CD14-positive monocyte (primary cell): ENCODE measurements around the gene SH3PXD2A. TPM values are rescaled to one million over a fixed set of nuclear protein-coding genes. Genes with fewer than 3 reads are reported as not detected.

ENCODE experiments used
- DNase-seq, 3 donors: peaks; one replicate each; pipeline ENCODE4 v3.0.0-alpha.2; 2011 to 2022
- H2AFZ ChIP-seq: 2 replicates; pipeline ENCODE4 v1.6.0; 2012; ENCODE audit warnings: mild to moderate bottlenecking, low read depth, low read length, inconsistent platforms; ENCODE audit not compliant: insufficient read depth, poor library complexity, severe bottlenecking
- H3K27ac ChIP-seq, 2 donors: 1 replicate in 1 of 2; 2 replicates in 1 of 2; pipeline ENCODE4 v1.5.1; 2012 to 2013; ENCODE audit warnings: low read length in 2 of 2, control low read depth in 1 of 2, inconsistent platforms in 1 of 2, low read depth in 1 of 2, mild to moderate bottlenecking in 1 of 2
- H3K27me3 ChIP-seq, 2 donors: one replicate each; pipeline versions ENCODE4 v1.6.0 to v1.6.1; 2011 to 2013; ENCODE audit warnings: low read length in 2 of 2; ENCODE audit not compliant: control insufficient read depth in 2 of 2, insufficient read depth in 2 of 2
- H3K36me3 ChIP-seq, 2 donors: replicated peaks in 1 of 2; 1 replicate in 1 of 2; 2 replicates in 1 of 2; pipeline versions ENCODE4 v1.5.1 to v1.6.1; 2012 to 2013; ENCODE audit warnings: low read length in 2 of 2, control low read depth in 1 of 2, inconsistent platforms in 1 of 2, mild to moderate bottlenecking in 1 of 2; ENCODE audit not compliant: insufficient read depth in 2 of 2, control insufficient read depth in 1 of 2
- H3K4me1 ChIP-seq, 2 donors: 1 replicate in 1 of 2; 2 replicates in 1 of 2; pipeline versions ENCODE4 v1.5.1 to v1.6.1; 2012 to 2013; ENCODE audit warnings: low read length in 2 of 2, control low read depth in 1 of 2, inconsistent platforms in 1 of 2, mild to moderate bottlenecking in 1 of 2, moderate library complexity in 1 of 2; ENCODE audit not compliant: insufficient read depth in 2 of 2, control insufficient read depth in 1 of 2
- H3K4me2 ChIP-seq: replicated peaks from 2 replicates; pipeline ENCODE3; 2012; ENCODE audit warnings: low read length, moderate library complexity, mild to moderate bottlenecking; ENCODE audit not compliant: poor library complexity, severe bottlenecking; ENCODE audit errors: extremely low read depth
- H3K4me3 ChIP-seq, 3 experiments: fragments of 200-600 bp in 1 of 3; sonication (generic) in 1 of 3; replicated peaks in 1 of 3; 1 replicate in 2 of 3; 2 replicates in 1 of 3; pipeline ENCODE4 v1.5.1; 2011 to 2013; ENCODE audit warnings: low read length in 3 of 3, mild to moderate bottlenecking in 3 of 3, control low read depth in 2 of 3, low read depth in 2 of 3, inconsistent platforms in 1 of 3, moderate library complexity in 1 of 3
- H3K79me2 ChIP-seq: 2 replicates; pipeline ENCODE4 v1.6.0; 2012; ENCODE audit warnings: mild to moderate bottlenecking, control low read depth, inconsistent platforms, low read length, moderate library complexity; ENCODE audit not compliant: insufficient read depth
- H3K9ac ChIP-seq: 2 replicates; pipeline ENCODE4 v1.6.0; 2017; ENCODE audit warnings: low read length, mild to moderate bottlenecking; ENCODE audit not compliant: insufficient read depth, poor library complexity, severe bottlenecking
- H3K9me3 ChIP-seq, 2 donors: replicated peaks in 1 of 2; 1 replicate in 1 of 2; 2 replicates in 1 of 2; pipeline versions ENCODE4 v1.5.1 to v1.6.1; 2012 to 2013; ENCODE audit warnings: low read length in 2 of 2, control low read depth in 1 of 2; ENCODE audit not compliant: control insufficient read depth in 1 of 2, insufficient read depth in 1 of 2
- H4K20me1 ChIP-seq: 2 replicates; pipeline ENCODE4 v1.6.0; 2012; ENCODE audit warnings: mild to moderate bottlenecking, low read length, control low read depth, moderate library complexity; ENCODE audit not compliant: insufficient read depth
- H3K27ac Mint-ChIP-seq, 7 donors: one replicate each; pipeline ENCODE4 v1.8.0; 2020; ENCODE audit warnings: mild to moderate bottlenecking in 7 of 7, mixed read lengths in 7 of 7, moderate library complexity in 6 of 7, inconsistent platforms in 2 of 7
- H3K27me3 Mint-ChIP-seq, 3 donors: one replicate each; pipeline ENCODE4 v1.8.0; 2021 to 2022; ENCODE audit warnings: low read depth in 3 of 3, mild to moderate bottlenecking in 3 of 3, mixed read lengths in 3 of 3, moderate library complexity in 3 of 3, inconsistent platforms in 1 of 3
- H3K36me3 Mint-ChIP-seq, 2 donors: one replicate each; pipeline ENCODE4 v1.8.0; 2020; ENCODE audit warnings: mixed read lengths in 2 of 2, inconsistent platforms in 1 of 2, mild to moderate bottlenecking in 1 of 2
- H3K4me1 Mint-ChIP-seq: one replicate; pipeline ENCODE4 v1.8.0; 2020; ENCODE audit warnings: mild to moderate bottlenecking, mixed read lengths
- H3K4me3 Mint-ChIP-seq, 2 donors: one replicate each; pipeline ENCODE4 v1.8.0; 2020; ENCODE audit warnings: mild to moderate bottlenecking in 2 of 2, mixed read lengths in 2 of 2, moderate library complexity in 1 of 2
- H3K9me3 Mint-ChIP-seq, 7 donors: one replicate each; pipeline ENCODE4 v1.8.0; 2020 to 2022; ENCODE audit warnings: mixed read lengths in 7 of 7, mild to moderate bottlenecking in 6 of 7, moderate library complexity in 6 of 7, inconsistent platforms in 2 of 7
- CTCF ChIP-seq: fragments of 200-600 bp; IDR thresholded peaks from one replicate; pipeline ENCODE4 v1.8.0; 2022; ENCODE audit warnings: antibody characterized with exemption, mild to moderate bottlenecking
- WGBS: methylation state at CpG from one replicate; pipeline ENCODE4 v1.1.5; 2013; ENCODE audit warnings: missing lambda C conversion rate; ENCODE audit not compliant: insufficient coverage; 5-methylcytosine and 5-hydroxymethylcytosine counted together
- intact Hi-C, 2 donors: fragments of 100-400 bp; cut with micrococcal nuclease; formaldehyde crosslinking; loops; one replicate each; pipeline versions ENCODE4 v1.15.0 to v1.15.1; 2023
- polyA plus RNA-seq, 3 donors: library from polyadenylated mRNA; depleted of rRNA in 1 of 3; unstranded in 2 of 3; stranded (reverse) in 1 of 3; fragments of 300-500 nt in 2 of 3; fragments of >200 nt in 1 of 3; fragmentation: Illumina TruSeq in 2 of 3; gene quantifications; 1 replicate in 2 of 3; 2 replicates in 1 of 3; pipeline ENCODE4 v1.2.3, GENCODE V29; 2012 to 2021

SH3PXD2A gene
- polyA plus RNA-seq, 3 donors, result 0.01 to 0.76 (median 0.05) TPM

- H3K27ac ChIP-seq, result no peak overlapping the region
- peaks cover 28% of the 10 kb centered on the region for H3K4me1 Mint-ChIP-seq
- peak overlapping the region in 1 of 2 donors; percentile 26 for H3K4me3 Mint-ChIP-seq
- TF ChIP-seq CTCF, result no peak
- peaks cover 8% of the 10 kb centered on the region for H4K20me1 ChIP-seq
- no peak overlapping the region for H3K9ac ChIP-seq
- peaks cover 6 to 15% (median 13%) of the 10 kb centered on the region in 7 donors for H3K9me3 Mint-ChIP-seq
- no peak overlapping the region for H3K27ac Mint-ChIP-seq
- H3K36me3 Mint-ChIP-seq, result peaks cover 0 to 2% of the 10 kb centered on the region in 2 donors
- 93% methylated on average over 6 of the region's 7 CpGs for WGBS
- H3K79me2 ChIP-seq, result no peaks in the 10 kb centered on the region
- peaks cover 5 to 21% (median 19%) of the 10 kb centered on the region in 3 donors for H3K27me3 Mint-ChIP-seq
- H2AFZ ChIP-seq, result no peak overlapping the region
- no peak overlapping the region for H3K4me3 ChIP-seq
- H3K4me1 ChIP-seq, result peaks cover 14 to 24% of the 10 kb centered on the region in 2 donors
- H3K9me3 ChIP-seq, result peaks cover 0 to 10% of the 10 kb centered on the region in 2 donors
- H3K4me2 ChIP-seq, result no peak overlapping the region
- no peaks in the 10 kb centered on the region for H3K36me3 ChIP-seq
- intact Hi-C loops, result no loop called here
- no peak for DNase-seq
- H3K27me3 ChIP-seq, result peaks cover 0 to 4% of the 10 kb centered on the region in 2 donors
Observed at GRCh38 chr10:103560886-103561285, 294.5 kb downstream of the SH3PXD2A start.

DNA sequence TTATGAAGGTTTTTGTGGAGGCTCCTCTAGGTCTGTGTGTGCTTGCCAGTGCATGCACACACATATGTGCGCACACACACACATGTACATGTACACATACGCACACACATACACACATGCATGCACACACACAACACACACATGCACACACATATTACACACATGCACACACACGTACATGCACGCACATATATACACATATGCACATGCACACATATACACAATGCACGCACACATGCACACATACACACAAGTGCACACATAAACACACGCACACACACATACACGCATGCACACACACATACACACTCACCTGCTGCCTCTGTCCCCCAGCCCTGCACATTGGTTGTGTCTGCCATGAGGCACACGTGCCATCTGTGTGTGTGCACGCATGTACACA is 295.6 kb downstream of the SH3PXD2A start:
- Mint-ChIP-seq H3K4me1 (peaks cover 35% of the 10 kb centered on the region), H3K27ac (peak overlapping the region in 1 of 7 donors; percentile 40), H3K9me3 (peaks cover 6 to 15% (median 13%) of the 10 kb centered on the region in 7 donors), H3K4me3 (peak overlapping the region in 1 of 2 donors; percentile 53), H3K27me3 (peaks cover 6 to 29% (median 26%) of the 10 kb centered on the region in 3 donors), H3K36me3 (peaks cover 0 to 2% of the 10 kb centered on the region in 2 donors)
- H3K27me3 ChIP-seq, result peaks cover 0 to 11% of the 10 kb centered on the region in 2 donors
- H3K4me1 ChIP-seq, result peaks cover 21 to 33% of the 10 kb centered on the region in 2 donors
- no peak overlapping the region for H3K9ac ChIP-seq
- 77% methylated on average over 7 of the region's 9 CpGs for WGBS
- peaks cover 0 to 10% of the 10 kb centered on the region in 2 donors for H3K9me3 ChIP-seq
- H4K20me1 ChIP-seq, result peaks cover 8% of the 10 kb centered on the region
- H3K4me3 ChIP-seq, result no peak overlapping the region
- no peak for DNase-seq
- no peaks in the 10 kb centered on the region for H3K36me3 ChIP-seq
- intact Hi-C loops, result no loop called here
- no peaks in the 10 kb centered on the region for H3K79me2 ChIP-seq
- H3K27ac ChIP-seq, result no peak overlapping the region
- TF ChIP-seq CTCF, result no peak
- no peak overlapping the region for H2AFZ ChIP-seq
- no peak overlapping the region for H3K4me2 ChIP-seq
